ENCODE data around the gene GRB14.

GRCh38 chr2:164644036-164644700 is 22.9 kb upstream of the GRB14 start:
- no peak for TF ChIP-seq POLR2A (IDR thresholded peaks at IDR 0.05)
- TF ChIP-seq CTCF (IDR thresholded peaks at IDR 0.05): no peak

Data from uterus (tissue), 2 donors.